Upper lobe of left lung (tissue), 6 donors: ENCODE data around the gene KRT71. TPM values are rescaled to one million over a fixed set of nuclear protein-coding genes. Genes with fewer than 3 reads are reported as not detected.
A peak's percentile ranks its signal among the peaks of the same experiment; 100 is the strongest.

Experiments used
- ATAC-seq, 2 donors: fragments of 200-7000 bp; cut with Tn5 transposase; one replicate each; pipeline ENCODE4 v1.9.1; 2022; ENCODE audit warnings: mild to moderate bottlenecking in 2 of 2, moderate library complexity in 2 of 2; ENCODE audit not compliant: low FRiP score in 2 of 2
- DNase-seq, 2 donors: peaks; one replicate each; pipeline ENCODE4 v3.0.0-alpha.2; 2019 to 2020
- H3K27ac ChIP-seq, 4 donors: fragments of 200-600 bp; sonication (generic); one replicate each; pipeline ENCODE4 v1.5.1; 2016 to 2019
- H3K27me3 ChIP-seq, 4 donors: fragments of 200-600 bp; sonication (generic); one replicate each; pipeline ENCODE4 v1.5.1; 2017 to 2019
- H3K36me3 ChIP-seq, 4 donors: fragments of 200-600 bp; sonication (generic); one replicate each; pipeline ENCODE4 v1.5.1; 2016 to 2019
- H3K4me1 ChIP-seq, 4 donors: fragments of 200-600 bp; sonication (generic); one replicate each; pipeline ENCODE4 v1.5.1; 2018 to 2019
- H3K4me3 ChIP-seq, 4 donors: fragments of 200-600 bp; sonication (generic); one replicate each; pipeline ENCODE4 v1.5.1; 2017 to 2019; ENCODE audit warnings: mild to moderate bottlenecking in 2 of 4, moderate library complexity in 1 of 4
- H3K9me3 ChIP-seq, 4 donors: fragments of 200-600 bp; sonication (generic); one replicate each; pipeline ENCODE4 v1.5.1; 2018 to 2019
- EP300 ChIP-seq, 4 donors: sonication (generic); formaldehyde crosslinking; IDR thresholded peaks; one replicate each; pipeline ENCODE4 v1.5.1; 2017; ENCODE audit warnings: antibody characterized with exemption in 4 of 4, control low read depth in 2 of 4
- POLR2A ChIP-seq, 4 donors: fragments of 450-650 bp; IDR thresholded peaks; one replicate each; pipeline ENCODE4 v1.5.1; 2016 to 2017; ENCODE audit warnings: antibody characterized with exemption in 4 of 4, mild to moderate bottlenecking in 2 of 4
- POLR2AphosphoS5 ChIP-seq, 2 donors: sonication (generic); formaldehyde crosslinking; IDR thresholded peaks; one replicate each; pipeline ENCODE4 v1.5.1; 2017; ENCODE audit warnings: antibody characterized with exemption in 2 of 2
- WGBS, 2 donors: methylation state at CpG; one replicate each; pipeline ENCODE4 v1.1.5; 2017 to 2018; 5-methylcytosine and 5-hydroxymethylcytosine counted together
- total RNA-seq, 6 donors: library from RNA; depleted of rRNA in 4 of 6; stranded (reverse); fragments of >200 nt in 4 of 6; gene quantifications; one replicate each; pipeline versions ENCODE4 v1.1.0 to v1.2.1, GENCODE V29; 2016 to 2021
- TF ChIP-seq, protein P1 (sequence below), 6 experiments: fragments of 450-650 bp in 4 of 6; fragments of 200-600 bp in 2 of 6; sonication (generic) in 2 of 6; IDR thresholded peaks; one replicate each; pipeline ENCODE4 v1.5.1; 2016 to 2019; ENCODE audit warnings: antibody characterized with exemption in 6 of 6
- donor health status: DM: no; HTN: no; CAD: no; lungs with moderate emphysema.
- donor health status: DM: no; HTN: yes; CAD: no; lungs with severe emphysema.

The KRT71 gene
- total RNA-seq, 6 donors from 2014 or later = not detected

- Histone ChIP-seq H3K36me3 (no peaks in the 10 kb centered on the region), H3K27ac (no peak overlapping the region), H3K9me3 (no peaks in the 10 kb centered on the region), H3K4me1 (no peaks in the 10 kb centered on the region), H3K27me3 (no peaks in the 10 kb centered on the region), H3K4me3 (no peak overlapping the region)
- 80 to 85% methylated on average over 3 of the region's 3 CpGs for WGBS, 2 donors
- TF ChIP-seq, protein P1, sequence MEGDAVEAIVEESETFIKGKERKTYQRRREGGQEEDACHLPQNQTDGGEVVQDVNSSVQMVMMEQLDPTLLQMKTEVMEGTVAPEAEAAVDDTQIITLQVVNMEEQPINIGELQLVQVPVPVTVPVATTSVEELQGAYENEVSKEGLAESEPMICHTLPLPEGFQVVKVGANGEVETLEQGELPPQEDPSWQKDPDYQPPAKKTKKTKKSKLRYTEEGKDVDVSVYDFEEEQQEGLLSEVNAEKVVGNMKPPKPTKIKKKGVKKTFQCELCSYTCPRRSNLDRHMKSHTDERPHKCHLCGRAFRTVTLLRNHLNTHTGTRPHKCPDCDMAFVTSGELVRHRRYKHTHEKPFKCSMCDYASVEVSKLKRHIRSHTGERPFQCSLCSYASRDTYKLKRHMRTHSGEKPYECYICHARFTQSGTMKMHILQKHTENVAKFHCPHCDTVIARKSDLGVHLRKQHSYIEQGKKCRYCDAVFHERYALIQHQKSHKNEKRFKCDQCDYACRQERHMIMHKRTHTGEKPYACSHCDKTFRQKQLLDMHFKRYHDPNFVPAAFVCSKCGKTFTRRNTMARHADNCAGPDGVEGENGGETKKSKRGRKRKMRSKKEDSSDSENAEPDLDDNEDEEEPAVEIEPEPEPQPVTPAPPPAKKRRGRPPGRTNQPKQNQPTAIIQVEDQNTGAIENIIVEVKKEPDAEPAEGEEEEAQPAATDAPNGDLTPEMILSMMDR (IDR thresholded peaks at IDR 0.05) = no peak
- TF ChIP-seq POLR2A (IDR thresholded peaks at IDR 0.05) = no peak
- TF ChIP-seq POLR2AphosphoS5 (IDR thresholded peaks at IDR 0.05) = no peak
- TF ChIP-seq EP300 (IDR thresholded peaks at IDR 0.05) = no peak
- ATAC-seq (no peak), DNase-seq (no peak)
Measured at GRCh38 chr12:52578469-52578868, 25.5 kb upstream of the KRT71 start.

GRCh38 chr12:52577316-52577715 lies 24.4 kb upstream of the KRT71 start:
- Histone ChIP-seq H3K36me3 (no peaks in the 10 kb centered on the region), H3K9me3 (no peaks in the 10 kb centered on the region), H3K27ac (no peak overlapping the region), H3K4me3 (no peak overlapping the region), H3K27me3 (no peaks in the 10 kb centered on the region), H3K4me1 (no peaks in the 10 kb centered on the region)
- WGBS, 2 donors = 88 to 94% methylated on average over 8 of the region's 8 CpGs
- TF ChIP-seq EP300 (IDR thresholded peaks at IDR 0.05) = no peak
- no peak for TF ChIP-seq POLR2AphosphoS5 (IDR thresholded peaks at IDR 0.05)
- TF ChIP-seq, protein P1 (IDR thresholded peaks at IDR 0.05) = no peak
- TF ChIP-seq POLR2A (IDR thresholded peaks at IDR 0.05) = no peak
- ATAC-seq (no peak), DNase-seq (no peak)

- Histone ChIP-seq H3K9me3 (no peaks in the 10 kb centered on the region), H3K36me3 (no peaks in the 10 kb centered on the region), H3K4me3 (no peak overlapping the region), H3K4me1 (no peaks in the 10 kb centered on the region), H3K27ac (no peak overlapping the region), H3K27me3 (no peaks in the 10 kb centered on the region)
- ATAC-seq (no peak), DNase-seq (no peak)
- no peak for TF ChIP-seq POLR2A (IDR thresholded peaks at IDR 0.05)
- TF ChIP-seq, protein P1 (IDR thresholded peaks at IDR 0.05) = no peak
- TF ChIP-seq POLR2AphosphoS5 (IDR thresholded peaks at IDR 0.05) = no peak
- no peak for TF ChIP-seq EP300 (IDR thresholded peaks at IDR 0.05)
- 88 to 98% methylated on average over 3 of the region's 3 CpGs for whole genome bisulfite sequencing, 2 donors
Measured at GRCh38 chr12:52575948-52576347, 23.0 kb upstream of the KRT71 start.

GRCh38 chr12:52575256-52575655 lies 22.3 kb upstream of the KRT71 start:
- H3K27ac ChIP-seq = no peak overlapping the region
- no peak overlapping the region for H3K4me3 ChIP-seq
- H3K9me3 ChIP-seq = no peaks in the 10 kb centered on the region
- 93 to 98% methylated on average over 6 to 9 of the region's 9 CpGs for WGBS, 2 donors
- ATAC-seq (no peak), DNase-seq (peak in 1 of 2 donors; percentile 39)
- H3K27me3 ChIP-seq = no peaks in the 10 kb centered on the region
- no peak for TF ChIP-seq POLR2AphosphoS5 (IDR thresholded peaks at IDR 0.05)
- TF ChIP-seq, protein P1 (IDR thresholded peaks at IDR 0.05) = no peak
- no peak for TF ChIP-seq POLR2A (IDR thresholded peaks at IDR 0.05)
- no peak for TF ChIP-seq EP300 (IDR thresholded peaks at IDR 0.05)
- no peaks in the 10 kb centered on the region for H3K36me3 ChIP-seq
- H3K4me1 ChIP-seq = no peaks in the 10 kb centered on the region

DNA sequence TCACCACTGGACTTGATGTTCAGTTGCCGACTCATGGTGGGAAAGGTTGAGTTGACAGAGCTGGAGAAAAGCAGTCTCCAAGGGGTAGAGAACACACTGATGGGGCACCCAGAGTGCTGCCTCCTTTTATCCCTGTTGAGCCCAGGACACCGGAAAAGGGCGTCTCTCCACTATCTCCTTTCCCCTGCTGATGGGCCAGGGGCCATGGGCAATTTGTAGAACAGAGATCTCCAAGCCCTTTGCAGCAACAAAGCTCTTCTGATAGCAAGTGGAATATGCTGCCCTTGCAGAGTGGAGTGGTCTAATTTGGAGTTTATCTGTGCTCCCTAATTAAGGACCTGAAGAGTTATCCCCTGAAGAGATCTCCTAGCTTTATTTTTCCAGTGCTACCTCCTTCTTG lies 20.8 kb upstream of the KRT71 start, which contains the start of gene KRT74:
Gene KRT74, minus strand, starts transcription at position 101 of the 400 bp plus-strand sequence. Its CDS starts 66 bp downstream, at position 35.
- TF ChIP-seq POLR2AphosphoS5 (IDR thresholded peaks at IDR 0.05) (no peak), POLR2A (IDR thresholded peaks at IDR 0.05) (no peak), EP300 (IDR thresholded peaks at IDR 0.05) (no peak)
- TF ChIP-seq, protein P1 (IDR thresholded peaks at IDR 0.05) = no peak
- Histone ChIP-seq H3K4me1 (no peaks in the 10 kb centered on the region), H3K27me3 (no peaks in the 10 kb centered on the region), H3K36me3 (no peaks in the 10 kb centered on the region), H3K27ac (no peak within 1 kb of the TSS), H3K4me3 (no peak within 1 kb of the TSS), H3K9me3 (no peaks in the 10 kb centered on the region)
- DNase-seq (no peak), ATAC-seq (no peak)
- WGBS, 2 donors = 81 to 88% methylated on average over 3 of the region's 3 CpGs
